Kidney epithelial cell (primary cell): ENCODE measurements around the gene PIGR. TPM values are rescaled to one million over a fixed set of nuclear protein-coding genes. Genes with fewer than 3 reads are reported as not detected.

Experiments
- DNase-seq: peaks from one replicate; pipeline ENCODE4 v3.0.0-alpha.2; 2010; ENCODE audit warnings: low read depth
- H3K27me3 ChIP-seq: 2 replicates; pipeline ENCODE4 v1.6.0; 2011; ENCODE audit warnings: low read length; ENCODE audit not compliant: control insufficient read depth, insufficient read depth
- H3K36me3 ChIP-seq: 2 replicates; pipeline ENCODE4 v1.5.1; 2011; ENCODE audit warnings: low read length; ENCODE audit not compliant: control insufficient read depth, insufficient read depth
- H3K4me3 ChIP-seq: 2 replicates; pipeline ENCODE4 v1.5.1; 2011; ENCODE audit warnings: low read depth, mild to moderate bottlenecking, control low read depth, low read length
- CTCF ChIP-seq: IDR thresholded peaks from 2 replicates; pipeline ENCODE4 v1.5.1; 2011; ENCODE audit warnings: mild to moderate bottlenecking, moderate library complexity, low read length, control low read depth, inconsistent platforms; ENCODE audit not compliant: insufficient read depth, poor library complexity, severe bottlenecking
- total RNA-seq: library from RNA; depleted of rRNA; stranded (reverse); fragments of >200 nt; gene quantifications from 2 replicates; pipeline ENCODE4 v1.2.3, GENCODE V29; 2015

Gene PIGR
- total RNA-seq, 1 donor from 2014 or later = not detected

- no peaks in the 10 kb centered on the region for H3K36me3 ChIP-seq
- no peak overlapping the region for H3K4me3 ChIP-seq
- no peak for TF ChIP-seq CTCF
- no peak for DNase-seq
- H3K27me3 ChIP-seq = no peaks in the 10 kb centered on the region
These were observed 54.9 kb downstream of the PIGR start for GRCh38 chr1:206891412-206891811.

GRCh38 chr1:206890125-206891060, 55.9 kb downstream of the PIGR start:
- Histone ChIP-seq H3K4me3 (no peak overlapping the region), H3K36me3 (no peaks in the 10 kb centered on the region)
- DNase-seq = no peak

GRCh38 chr1:206887701-206888100, 58.6 kb downstream of the PIGR start:
- TF ChIP-seq CTCF = no peak
- no peak for DNase-seq
- Histone ChIP-seq H3K4me3 (no peak overlapping the region), H3K27me3 (no peaks in the 10 kb centered on the region), H3K36me3 (no peaks in the 10 kb centered on the region)

More at GRCh38 chr1:206890125-206891060, 55.9 kb downstream of the PIGR start:
- TF ChIP-seq CTCF = no peak
- no peaks in the 10 kb centered on the region for H3K27me3 ChIP-seq

- no peak for TF ChIP-seq CTCF
- Histone ChIP-seq H3K4me3 (no peak overlapping the region), H3K27me3 (no peaks in the 10 kb centered on the region), H3K36me3 (no peaks in the 10 kb centered on the region)
- DNase-seq = no peak
These were observed 59.4 kb downstream of the PIGR start for GRCh38 chr1:206886831-206887230.

GRCh38 chr1:206885341-206886060, 60.8 kb downstream of the PIGR start:
- no peaks in the 10 kb centered on the region for H3K36me3 ChIP-seq
- no peak for TF ChIP-seq CTCF
- H3K27me3 ChIP-seq = no peaks in the 10 kb centered on the region
- DNase-seq = no peak
- H3K4me3 ChIP-seq = no peak overlapping the region
